H1 (cell line): ENCODE measurements around the gene IRF2BP2. TPM values are rescaled to one million over a fixed set of nuclear protein-coding genes. Genes with fewer than 3 reads are reported as not detected.

Source experiments
- CTCF ChIA-PET: fragments of 300-600 bp; sonication (Branson Sonifier 250); formaldehyde crosslinking; loops from one replicate; lab custom pipeline; 2021; ENCODE audit not compliant: partially characterized antibody; lab: Charles Lee
- POLR2A ChIA-PET: fragments of 300-600 bp; sonication (Branson Sonifier 250); formaldehyde crosslinking; loops from one replicate; lab custom pipeline; 2021; ENCODE audit warnings: inconsistent platforms; ENCODE audit not compliant: partially characterized antibody; lab: Charles Lee
- DNase-seq, 2 experiments: peaks; one replicate each; pipeline versions ENCODE4 v3.0.0 to v3.0.0-alpha.2; 2010 to 2022; ENCODE audit warnings: low spot score in 2 of 2, low read depth in 1 of 2, mixed read lengths in 1 of 2
- FAIRE-seq: peaks from 2 replicates; lab custom pipeline; 2011; peaks lifted over from hg19 to GRCh38; lab: Jason Lieb, UNC
- H2AFZ ChIP-seq: 2 replicates; pipeline ENCODE4 v1.8.1; 2012; ENCODE audit warnings: low read length, inconsistent platforms
- H2AK5ac ChIP-seq: 2 replicates; pipeline ENCODE4 v1.6.1; 2013; ENCODE audit warnings: low read depth, low read length
- H2BK120ac ChIP-seq: replicated peaks from 2 replicates; pipeline ENCODE3; 2013; ENCODE audit warnings: low read depth, low read length, inconsistent platforms
- H2BK12ac ChIP-seq: 2 replicates; pipeline ENCODE4 v1.6.1; 2013; ENCODE audit warnings: low read depth, low read length
- H2BK15ac ChIP-seq: 2 replicates; pipeline ENCODE4 v1.6.1; 2013; ENCODE audit warnings: low read length
- H2BK20ac ChIP-seq: 2 replicates; pipeline ENCODE4 v1.6.1; 2013; ENCODE audit warnings: low read length
- H2BK5ac ChIP-seq: 2 replicates; pipeline ENCODE4 v1.6.1; 2013; ENCODE audit warnings: low read depth, low read length
- H3K14ac ChIP-seq: 2 replicates; pipeline ENCODE4 v1.6.1; 2013; ENCODE audit warnings: inconsistent platforms; ENCODE audit not compliant: insufficient read length
- H3K18ac ChIP-seq: 2 replicates; pipeline ENCODE4 v1.6.1; 2013; ENCODE audit warnings: low read length; ENCODE audit errors: extremely low read depth
- H3K23ac ChIP-seq: 2 replicates; pipeline ENCODE4 v1.6.1; 2013; ENCODE audit warnings: inconsistent platforms; ENCODE audit not compliant: insufficient read length
- H3K23me2 ChIP-seq: 2 replicates; pipeline ENCODE4 v1.6.1; 2013; ENCODE audit warnings: low read depth, low read length
- H3K27ac ChIP-seq: 2 replicates; pipeline ENCODE4 v1.6.1; 2011; ENCODE audit warnings: low read depth, low read length, inconsistent platforms
- H3K27me3 ChIP-seq, 4 experiments: replicated peaks in 1 of 4; 1 replicate in 1 of 4; 2 replicates in 3 of 4; pipeline versions ENCODE4 v1.6.1 to v1.8.1; 2011 to 2013; ENCODE audit warnings: low read length in 3 of 4, mild to moderate bottlenecking in 3 of 4, inconsistent platforms in 2 of 4, mixed read lengths in 2 of 4, moderate library complexity in 1 of 4; ENCODE audit not compliant: control insufficient read depth in 3 of 4, insufficient read depth in 3 of 4; ENCODE audit errors: extremely low read depth in 1 of 4
- H3K36me3 ChIP-seq, 4 experiments: 2 replicates each; pipeline versions ENCODE4 v1.6.1 to v1.8.1; 2011 to 2013; ENCODE audit warnings: mild to moderate bottlenecking in 4 of 4, low read length in 3 of 4, moderate library complexity in 2 of 4, control low read depth in 1 of 4, inconsistent platforms in 1 of 4; ENCODE audit not compliant: insufficient read depth in 4 of 4, control insufficient read depth in 2 of 4
- H3K4ac ChIP-seq: replicated peaks from 2 replicates; pipeline ENCODE3; 2013; ENCODE audit warnings: low read length, low read depth, mixed read lengths, inconsistent platforms; ENCODE audit not compliant: insufficient read length
- H3K4me1 ChIP-seq, 4 experiments: replicated peaks in 1 of 4; 1 replicate in 1 of 4; 2 replicates in 3 of 4; pipeline versions ENCODE4 v1.6.1 to v1.8.1; 2011 to 2013; ENCODE audit warnings: low read length in 3 of 4, inconsistent platforms in 2 of 4, mixed read lengths in 1 of 4; ENCODE audit not compliant: insufficient read depth in 4 of 4, control insufficient read depth in 3 of 4
- H3K4me2 ChIP-seq, 2 experiments: 2 replicates each; pipeline versions ENCODE4 v1.6.1 to v1.8.1; 2011 to 2013; ENCODE audit warnings: low read depth in 2 of 2, low read length in 2 of 2, control low read depth in 1 of 2, inconsistent platforms in 1 of 2, mild to moderate bottlenecking in 1 of 2; ENCODE audit not compliant: insufficient read depth in 1 of 2
- H3K4me3 ChIP-seq, 4 experiments: fragments of 200-600, 300-600 bp in 1 of 4; sonication (generic), shearing (Covaris generic), sonication (Bioruptor Twin) in 1 of 4; 2 replicates each; pipeline versions ENCODE4 v1.5.1 to v1.8.1; 2011 to 2016; ENCODE audit warnings: low read length in 4 of 4, low read depth in 3 of 4, control low read depth in 2 of 4, inconsistent platforms in 2 of 4, mild to moderate bottlenecking in 2 of 4, mixed read lengths in 1 of 4, moderate library complexity in 1 of 4; ENCODE audit not compliant: insufficient read depth in 2 of 4; ENCODE audit errors: extremely low read depth in 1 of 4
- H3K56ac ChIP-seq: replicated peaks from 2 replicates; pipeline ENCODE3; 2013; ENCODE audit warnings: low read depth, mild to moderate bottlenecking, mixed read lengths, low read length, inconsistent platforms; ENCODE audit not compliant: insufficient read length
- H3K79me1 ChIP-seq: 2 replicates; pipeline ENCODE4 v1.6.1; 2013; ENCODE audit warnings: low read depth, low read length, control low read depth
- H3K79me2 ChIP-seq, 2 experiments: 2 replicates each; pipeline versions ENCODE4 v1.6.1 to v1.8.1; 2012 to 2013; ENCODE audit warnings: low read length in 2 of 2, mild to moderate bottlenecking in 2 of 2, inconsistent platforms in 1 of 2; ENCODE audit not compliant: insufficient read depth in 2 of 2, control insufficient read depth in 1 of 2
- H3K9ac ChIP-seq, 4 experiments: replicated peaks in 1 of 4; 1 replicate in 1 of 4; 2 replicates in 3 of 4; pipeline versions ENCODE4 v1.6.1 to v1.8.1; 2011 to 2013; ENCODE audit warnings: low read depth in 3 of 4, low read length in 3 of 4, control low read depth in 2 of 4, mild to moderate bottlenecking in 2 of 4, moderate library complexity in 2 of 4, inconsistent platforms in 1 of 4; ENCODE audit errors: extremely low read depth in 1 of 4
- H3K9me3 ChIP-seq, 2 experiments: 2 replicates each; pipeline versions ENCODE4 v1.6.1 to v1.8.1; 2012 to 2013; ENCODE audit warnings: mild to moderate bottlenecking in 2 of 2, moderate library complexity in 2 of 2, control low read depth in 1 of 2, inconsistent platforms in 1 of 2, low read depth in 1 of 2, low read length in 1 of 2, mixed read lengths in 1 of 2; ENCODE audit not compliant: insufficient read depth in 2 of 2
- H4K20me1 ChIP-seq, 2 experiments: replicated peaks in 1 of 2; 2 replicates each; pipeline versions ENCODE3 to v1.8.1; 2011 to 2013; ENCODE audit warnings: inconsistent platforms in 2 of 2, low read length in 2 of 2, mild to moderate bottlenecking in 1 of 2; ENCODE audit not compliant: insufficient read depth in 2 of 2, control insufficient read depth in 1 of 2
- H4K5ac ChIP-seq: 2 replicates; pipeline ENCODE4 v1.6.1; 2013; ENCODE audit warnings: low read length, low read depth, mixed read lengths, inconsistent platforms; ENCODE audit not compliant: insufficient read length
- H4K8ac ChIP-seq: 2 replicates; pipeline ENCODE4 v1.8.0; 2013; ENCODE audit warnings: mild to moderate bottlenecking, moderate library complexity, low read length, inconsistent platforms; ENCODE audit not compliant: insufficient read depth; ENCODE audit errors: extremely low read depth
- H4K91ac ChIP-seq: replicated peaks from 2 replicates; pipeline ENCODE3; 2013; ENCODE audit warnings: low read length, mixed read lengths, inconsistent platforms; ENCODE audit not compliant: insufficient read length
- BACH1 ChIP-seq: IDR thresholded peaks from 2 replicates; pipeline ENCODE4 v1.6.1; 2012; ENCODE audit warnings: low read length, improper control_type of control experiment
- CHD1 ChIP-seq: IDR thresholded peaks from 2 replicates; pipeline ENCODE4 v1.6.1; 2012; ENCODE audit warnings: low read depth, low read length, improper control_type of control experiment
- GABPA ChIP-seq: IDR thresholded peaks from 2 replicates; pipeline ENCODE4 v1.6.1; 2011; ENCODE audit warnings: mild to moderate bottlenecking, low read length, moderate library complexity, borderline replicate concordance; ENCODE audit not compliant: insufficient read depth
- HDAC2 ChIP-seq, 2 experiments: fragments of 300-600 bp in 1 of 2; sonication (generic) in 1 of 2; IDR thresholded peaks; 2 replicates each; pipeline ENCODE4 v1.6.1; 2011 to 2012; ENCODE audit warnings: low read depth in 2 of 2, low read length in 2 of 2, mild to moderate bottlenecking in 2 of 2, moderate library complexity in 2 of 2, borderline replicate concordance in 1 of 2, inconsistent platforms in 1 of 2
- KDM4A ChIP-seq: IDR thresholded peaks from one replicate; pipeline ENCODE4 v1.7.1; 2012; ENCODE audit warnings: low read depth, mild to moderate bottlenecking, moderate library complexity, low read length, inconsistent platforms; ENCODE audit not compliant: severe bottlenecking
- KDM5A ChIP-seq: fragments of 200-600 bp; IDR thresholded peaks from 2 replicates; pipeline ENCODE4 v1.7.1; 2012; ENCODE audit warnings: mild to moderate bottlenecking, low read length, inconsistent platforms, mixed read lengths
- POLR2A ChIP-seq, 2 experiments: IDR thresholded peaks; 1 replicate in 1 of 2; 2 replicates in 1 of 2; pipeline ENCODE4 v1.6.1; 2011; ENCODE audit warnings: low read depth in 2 of 2, low read length in 2 of 2, mild to moderate bottlenecking in 2 of 2; ENCODE audit errors: control extremely low read depth in 1 of 2
- RAD21 ChIP-seq, 2 experiments: IDR thresholded peaks in 1 of 2; conservative IDR thresholded peaks in 1 of 2; 2 replicates each; pipeline ENCODE4 v1.6.1; 2011; ENCODE audit warnings: low read depth in 2 of 2, low read length in 2 of 2, improper control_type of control experiment in 1 of 2, inconsistent platforms in 1 of 2, mild to moderate bottlenecking in 1 of 2, moderate library complexity in 1 of 2
- RBBP5 ChIP-seq: IDR thresholded peaks from 2 replicates; pipeline ENCODE4 v1.7.1; 2012; ENCODE audit warnings: low read depth, mild to moderate bottlenecking, inconsistent platforms, low read length, moderate library complexity, borderline replicate concordance
- SIX5 ChIP-seq: IDR thresholded peaks from 2 replicates; pipeline ENCODE4 v1.6.1; 2011; ENCODE audit warnings: mild to moderate bottlenecking, low read depth, low read length
- SP4 ChIP-seq: IDR thresholded peaks from 2 replicates; pipeline ENCODE4 v1.6.1; 2012; ENCODE audit warnings: low read length, inconsistent platforms
- TEAD4 ChIP-seq: IDR thresholded peaks from 2 replicates; pipeline ENCODE4 v1.6.1; 2012; ENCODE audit warnings: low read depth, low read length, inconsistent platforms, mixed read lengths
- WGBS, 2 experiments: shearing (Covaris generic) in 1 of 2; methylation state at CpG; one replicate each; pipeline versions ENCODE4 v1.1.6 to v1.1.7; 2013 to 2015; ENCODE audit warnings: low lambda C conversion rate in 2 of 2, mixed read lengths in 2 of 2, inconsistent platforms in 1 of 2, low coverage in 1 of 2, missing lambda C conversion rate in 1 of 2; ENCODE audit not compliant: insufficient replicate concordance in 2 of 2, insufficient coverage in 1 of 2, insufficient read length in 1 of 2; ENCODE audit errors: extremely low coverage in 1 of 2, missing lambda C conversion rate in 1 of 2; 5-methylcytosine and 5-hydroxymethylcytosine counted together
- polyA plus RNA-seq, 7 experiments: library from polyadenylated mRNA; depleted of rRNA in 3 of 7; stranded (reverse) in 5 of 7; unstranded in 2 of 7; fragments of >200 nt in 5 of 7; fragments of 200-250 nt in 2 of 7; gene quantifications; 1 replicate in 5 of 7; 2 replicates in 1 of 7; 4 replicates in 1 of 7; pipeline versions ENCODE4 v1.2.1 to v1.2.3, GENCODE V29; 2011 to 2013; ENCODE audit warnings: missing spikeins in 2 of 7, mixed read lengths in 2 of 7
- total RNA-seq: library from RNA; stranded (reverse); fragmentation: NEBNext Ultra II Directional; extraction: Animal tissue kit (Norgen Biotek cat#: 25700); gene quantifications from 2 replicates; pipeline ENCODE4 v1.2.1, GENCODE V29; 2021
- TF ChIP-seq, protein P1 (sequence below): IDR thresholded peaks from 2 replicates; pipeline ENCODE4 v1.6.1; 2011; ENCODE audit warnings: low read length, improper control_type of control experiment

The IRF2BP2 gene
- total and polyA plus RNA-seq, 2 of the 8 experiments (the other 6 are each of a cell fraction or from before 2014, with no cell fraction given) = 24.9 to 67.5 TPM

DNA sequence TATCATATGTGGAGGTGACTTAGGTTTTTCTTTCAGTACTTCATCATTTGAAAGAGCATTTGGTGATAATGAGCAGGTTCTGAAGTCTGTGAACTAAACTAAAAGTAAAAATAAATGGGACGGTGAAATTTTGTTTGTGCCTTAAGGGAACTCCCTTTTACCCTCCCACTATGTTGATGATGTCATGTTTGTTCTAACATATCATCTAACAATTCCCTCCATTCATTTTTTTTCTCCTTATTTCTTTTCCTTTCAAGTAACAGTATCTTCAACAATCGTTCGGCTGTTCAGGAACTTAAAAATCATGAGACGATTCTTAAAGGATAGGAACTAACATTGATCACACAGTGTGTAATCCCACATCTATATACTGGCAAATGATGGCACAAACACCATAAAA lies 30.0 kb upstream of the IRF2BP2 start:
- Histone ChIP-seq H3K4me1 (peaks cover 0 to 3% (median 0%) of the 10 kb centered on the region in 4 experiments; a peak in 1 of 7 replicates), H4K8ac (no peak overlapping the region), H3K23me2 (no peaks in the 10 kb centered on the region; the same call in 1 of the 2 replicates), H3K36me3 (no peaks in the 10 kb centered on the region), H3K4me3 (no peak overlapping the region), H2AK5ac (no peak overlapping the region), H3K4me2 (no peak overlapping the region), H3K27me3 (no peaks in the 10 kb centered on the region), H3K79me1 (no peaks in the 10 kb centered on the region; the same call in 1 of the 2 replicates), H2BK15ac (no peak overlapping the region), H4K91ac (no peak overlapping the region), H2AFZ (no peak overlapping the region), H4K20me1 (no peaks in the 10 kb centered on the region), H2BK120ac (no peak overlapping the region), H3K9ac (no peak overlapping the region), H3K79me2 (no peaks in the 10 kb centered on the region), H3K23ac (no peak overlapping the region), H3K9me3 (no peaks in the 10 kb centered on the region), H3K4ac (no peak overlapping the region), H3K27ac (no peak overlapping the region), H3K18ac (no peak overlapping the region), H4K5ac (no peak overlapping the region), H2BK20ac (no peak overlapping the region), H3K14ac (no peak overlapping the region), H2BK12ac (no peak overlapping the region; the same call in 1 of the 2 replicates), H3K56ac (no peak overlapping the region), H2BK5ac (no peak overlapping the region)
- WGBS, 2 experiments = 85 to 100% methylated on average over 1 to 4 of the region's 4 CpGs
- POLR2A ChIA-PET = no interaction called here
- FAIRE-seq (no peak), DNase-seq (no peak)
- CTCF ChIA-PET = interaction anchor here (0.7 kb wide), 1 partner anchor 1758 kb away, joined by 3 read pairs; no protein-coding TSS in a partner anchor
- TF ChIP-seq GABPA (no peak), SIX5 (no peak), SP4 (no peak), HDAC2 (IDR thresholded peaks at IDR 0.05; ENCODE audit: borderline replicate concordance in 1 of 2, low read depth in 2 of 2, low read length in 2 of 2) (no peak), RAD21 (IDR thresholded peaks at IDR 0.05 in 1 of 2, conservative IDR thresholded peaks at IDR 0.05 in 1 of 2; ENCODE audit: low read depth in 2 of 2, low read length in 2 of 2) (no peak), TEAD4 (no peak), RBBP5 (no peak), BACH1 (no peak), CHD1 (no peak), KDM4A (no peak), KDM5A (no peak), POLR2A (IDR thresholded peaks at IDR 0.05; ENCODE audit: control extremely low read depth in 1 of 2, low read depth in 2 of 2, low read length in 2 of 2) (no peak)
- TF ChIP-seq, protein P1, sequence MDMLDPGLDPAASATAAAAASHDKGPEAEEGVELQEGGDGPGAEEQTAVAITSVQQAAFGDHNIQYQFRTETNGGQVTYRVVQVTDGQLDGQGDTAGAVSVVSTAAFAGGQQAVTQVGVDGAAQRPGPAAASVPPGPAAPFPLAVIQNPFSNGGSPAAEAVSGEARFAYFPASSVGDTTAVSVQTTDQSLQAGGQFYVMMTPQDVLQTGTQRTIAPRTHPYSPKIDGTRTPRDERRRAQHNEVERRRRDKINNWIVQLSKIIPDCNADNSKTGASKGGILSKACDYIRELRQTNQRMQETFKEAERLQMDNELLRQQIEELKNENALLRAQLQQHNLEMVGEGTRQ = no peak
